Chondrocyte (in vitro differentiated cells): Measurements from ENCODE around the gene EXTL2. TPM values are rescaled to one million over a fixed set of nuclear protein-coding genes. Genes with fewer than 3 reads are reported as not detected.

Source experiments
- DNase-seq: peaks from one replicate; pipeline ENCODE4 v3.0.0; 2021; ENCODE audit warnings: mixed read lengths, low spot score
- H3K27ac Mint-ChIP-seq: one replicate; pipeline ENCODE4 v1.8.0; 2021; ENCODE audit warnings: mild to moderate bottlenecking, moderate library complexity, mixed read lengths; ENCODE audit not compliant: unreplicated experiment
- H3K27me3 Mint-ChIP-seq: 2 replicates; pipeline ENCODE4 v1.8.0; 2021; ENCODE audit warnings: low read depth, mixed read lengths
- H3K36me3 Mint-ChIP-seq: 2 replicates; pipeline ENCODE4 v1.8.0; 2021; ENCODE audit warnings: low read depth, mixed read lengths
- H3K4me1 Mint-ChIP-seq: 2 replicates; pipeline ENCODE4 v1.8.0; 2021; ENCODE audit warnings: low read depth, mild to moderate bottlenecking, mixed read lengths
- H3K4me3 Mint-ChIP-seq: one replicate; pipeline ENCODE4 v1.8.0; 2021; ENCODE audit warnings: mild to moderate bottlenecking, moderate library complexity, mixed read lengths; ENCODE audit not compliant: unreplicated experiment
- H3K9me3 Mint-ChIP-seq: 2 replicates; pipeline ENCODE4 v1.8.0; 2021; ENCODE audit warnings: low read depth, mixed read lengths
- CTCF ChIP-seq: fragments of 200-600 bp; sonication (generic); IDR thresholded peaks from 2 replicates; pipeline ENCODE4 v1.5.0; 2021; ENCODE audit warnings: antibody characterized with exemption, mild to moderate bottlenecking, moderate library complexity
- total RNA-seq: library from RNA; stranded (reverse); gene quantifications from 3 replicates; pipeline ENCODE4 v1.2.1, GENCODE V29; 2021

EXTL2 gene
- total RNA-seq, 1 donor from 2014 or later, result 24.7 TPM

- no peaks in the 10 kb centered on the region for H3K9me3 Mint-ChIP-seq
- DNase-seq, result no peak
- H3K36me3 Mint-ChIP-seq, result peaks cover 32% of the 10 kb centered on the region
- no peak overlapping the region for H3K27ac Mint-ChIP-seq
- TF ChIP-seq CTCF, result no peak
- H3K4me1 Mint-ChIP-seq, result peaks cover 3% of the 10 kb centered on the region
- no peak overlapping the region for H3K4me3 Mint-ChIP-seq
- no peaks in the 10 kb centered on the region for H3K27me3 Mint-ChIP-seq
These were observed 9.1 kb upstream of the EXTL2 start for GRCh38 chr1:100903777-100904176.

- no peak for DNase-seq
- TF ChIP-seq CTCF, result no peak
- Mint-ChIP-seq H3K4me3 (no peak overlapping the region), H3K4me1 (peaks cover 9% of the 10 kb centered on the region), H3K36me3 (peaks cover 22% of the 10 kb centered on the region), H3K9me3 (no peaks in the 10 kb centered on the region), H3K27me3 (no peaks in the 10 kb centered on the region), H3K27ac (no peak overlapping the region)
These were observed 7.7 kb upstream of the EXTL2 start for GRCh38 chr1:100902365-100902764.

GRCh38 chr1:100896481-100896982 lies 1.9 kb upstream of the EXTL2 start:
- Mint-ChIP-seq H3K4me1 (peaks cover 38% of the 10 kb centered on the region), H3K36me3 (peaks cover 3% of the 10 kb centered on the region), H3K27me3 (no peaks in the 10 kb centered on the region), H3K4me3 (peak overlapping the region; percentile 100), H3K27ac (peak overlapping the region; percentile 100), H3K9me3 (no peaks in the 10 kb centered on the region)
- no peak for TF ChIP-seq CTCF
- DNase-seq, result no peak

GRCh38 chr1:100895540-100896480 lies 1.2 kb upstream of the EXTL2 start, which contains the start of gene SLC30A7:
SLC30A7 (plus strand) TSS chr1:100896090; CDS start chr1:100896263, 173 bp downstream.
- Mint-ChIP-seq H3K4me3 (peak within 1 kb of the TSS; percentile 100), H3K4me1 (peaks cover 38% of the 10 kb centered on the region), H3K27me3 (no peaks in the 10 kb centered on the region), H3K9me3 (no peaks in the 10 kb centered on the region), H3K27ac (peak within 1 kb of the TSS; percentile 100), H3K36me3 (peaks cover 6% of the 10 kb centered on the region)
- no peak for TF ChIP-seq CTCF
- DNase-seq, result peak; percentile 97

GRCh38 chr1:100893718-100894117 lies 924 bp downstream of the EXTL2 start:
- no peak for TF ChIP-seq CTCF
- peak overlapping the region; percentile 100 for H3K4me3 Mint-ChIP-seq
- H3K27me3 Mint-ChIP-seq, result no peaks in the 10 kb centered on the region
- H3K36me3 Mint-ChIP-seq, result peaks cover 3% of the 10 kb centered on the region
- H3K4me1 Mint-ChIP-seq, result peaks cover 38% of the 10 kb centered on the region
- peak overlapping the region; percentile 66 for H3K27ac Mint-ChIP-seq
- H3K9me3 Mint-ChIP-seq, result no peaks in the 10 kb centered on the region
- no peak for DNase-seq
